ENCODE data around the gene C3orf20. TPM values are rescaled to one million over a fixed set of nuclear protein-coding genes. Genes with fewer than 3 reads are reported as not detected.

C3orf20 gene
- total and polyA plus RNA-seq, 9 of the 15 experiments (the other 6 are each of a cell fraction or from before 2014, with no cell fraction given): 0.04 TPM; not detected in 8

DNA sequence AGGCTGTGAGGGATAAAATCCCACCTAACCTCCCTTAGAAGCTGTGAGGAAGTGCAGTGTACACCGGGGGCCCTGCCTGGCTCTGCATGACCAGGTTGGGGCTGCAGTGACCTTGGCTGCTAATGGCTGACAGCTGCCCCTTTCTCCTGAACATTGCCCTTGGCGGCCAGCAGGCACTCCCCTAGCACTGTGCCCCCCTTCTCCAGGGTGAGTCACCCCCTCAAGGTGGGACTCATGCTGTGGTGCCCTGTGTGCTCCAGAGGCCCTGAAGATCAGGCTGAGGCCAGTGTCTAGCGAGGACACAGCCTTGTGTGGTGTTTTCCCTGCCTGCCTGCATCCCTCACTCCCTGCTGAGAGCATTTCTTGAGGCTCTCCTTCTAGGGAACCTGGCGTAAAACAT is 122.8 kb downstream of the C3orf20 start (continued):
- no peak for TF ChIP-seq ZNF589 (CRISPR knock-in tag; IDR thresholded peaks at IDR 0.05; ENCODE audit: low read depth)

- no peak overlapping the region for H3K27ac ChIP-seq (ENCODE audit: extremely low read depth, low read depth, low read length)
- ChIA-PET CTCF (ENCODE audit: low intra/inter-chr PET ratio) (no interaction called here), POLR2A (interaction anchor here (1.5 kb wide), 1 partner anchor 10 kb away, joined by 4 read pairs; no protein-coding TSS in a partner anchor)
- no peaks in the 10 kb centered on the region for H3K9me3 ChIP-seq (replicated peaks; ENCODE audit: control insufficient read depth, insufficient read depth, low read depth, low read length)
- H2AFZ ChIP-seq (ENCODE audit: low read depth, low read length): no peak overlapping the region
- ATAC-seq (no peak), FAIRE-seq (no peak), DNase-seq (ENCODE audit: extremely low read depth in 1 of 4, low spot score in 3 of 4) (no peak)
- in situ Hi-C loops (cut with MboI) (loop anchor here (5.0 kb wide), 1 partner anchor 124 kb away; no protein-coding TSS in a partner anchor), intact Hi-C loops (cut with micrococcal nuclease) (no loop called here)
- no peaks in the 10 kb centered on the region for H3K36me3 ChIP-seq (ENCODE audit: control insufficient read depth, insufficient read depth, low read length)
- peaks cover 34 to 82% of the 10 kb centered on the region in 2 experiments for H3K27me3 ChIP-seq (ENCODE audit: control insufficient read depth in 2 of 2, insufficient read depth in 2 of 2, low read length in 2 of 2)
- TF ChIP-seq, protein P1, sequence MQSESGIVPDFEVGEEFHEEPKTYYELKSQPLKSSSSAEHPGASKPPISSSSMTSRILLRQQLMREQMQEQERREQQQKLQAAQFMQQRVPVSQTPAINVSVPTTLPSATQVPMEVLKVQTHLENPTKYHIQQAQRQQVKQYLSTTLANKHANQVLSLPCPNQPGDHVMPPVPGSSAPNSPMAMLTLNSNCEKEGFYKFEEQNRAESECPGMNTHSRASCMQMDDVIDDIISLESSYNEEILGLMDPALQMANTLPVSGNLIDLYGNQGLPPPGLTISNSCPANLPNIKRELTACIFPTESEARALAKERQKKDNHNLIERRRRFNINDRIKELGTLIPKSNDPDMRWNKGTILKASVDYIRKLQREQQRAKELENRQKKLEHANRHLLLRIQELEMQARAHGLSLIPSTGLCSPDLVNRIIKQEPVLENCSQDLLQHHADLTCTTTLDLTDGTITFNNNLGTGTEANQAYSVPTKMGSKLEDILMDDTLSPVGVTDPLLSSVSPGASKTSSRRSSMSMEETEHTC (IDR thresholded peaks at IDR 0.05): no peak
- no peak for TF ChIP-seq ZKSCAN8 (CRISPR knock-in tag; IDR thresholded peaks at IDR 0.05)
- no TSS peak for BruUV-seq (replicated peaks)
- no peaks in the 10 kb centered on the region for H3K4me1 ChIP-seq (replicated peaks in 1 of 2; ENCODE audit: control insufficient read depth in 2 of 2, insufficient read depth in 2 of 2, low read length in 2 of 2)
- H3K4me3 ChIP-seq: no peak overlapping the region
- WGBS (ENCODE audit: insufficient coverage, low coverage, missing lambda C conversion rate): 2% methylated on average over 6 of the region's 6 CpGs
- no peaks in the 10 kb centered on the region for H3K9me1 ChIP-seq (ENCODE audit: control insufficient read depth, insufficient read depth, low read length)
- H3K9ac ChIP-seq (ENCODE audit: insufficient read depth in 1 of 2, low read depth in 2 of 2, low read length in 2 of 2): no peak overlapping the region
- H3K79me2 ChIP-seq (ENCODE audit: control insufficient read depth, insufficient read depth, low read length): no peaks in the 10 kb centered on the region
- no peaks in the 10 kb centered on the region for H4K20me1 ChIP-seq (replicated peaks; ENCODE audit: control insufficient read depth, insufficient read depth, low read length)
- no peak overlapping the region for H3K4me2 ChIP-seq (ENCODE audit: insufficient read depth, low read length)
Measured at GRCh38 chr3:14798231-14798630, 123.3 kb downstream of the C3orf20 start.
